SJCRH30 (cell line): ENCODE measurements around the gene THBD. TPM values are rescaled to one million over a fixed set of nuclear protein-coding genes. Genes with fewer than 3 reads are reported as not detected.

Experiments
- DNase-seq, 2 experiments: peaks; one replicate each; pipeline ENCODE4 v3.0.0-alpha.2; 2015 to 2020
- H3K27ac ChIP-seq: fragments of 250-450 bp; sonication (Bioruptor Pico); 2 replicates; pipeline ENCODE4 v1.5.1; 2020; ENCODE audit warnings: mild to moderate bottlenecking, moderate library complexity
- H3K27me3 ChIP-seq: fragments of 250-450 bp; sonication (Bioruptor Pico); 2 replicates; pipeline ENCODE4 v1.5.1; 2020; ENCODE audit warnings: mild to moderate bottlenecking, moderate library complexity
- H3K36me3 ChIP-seq: fragments of 250-450 bp; sonication (Bioruptor Pico); 2 replicates; pipeline ENCODE4 v1.5.1; 2020; ENCODE audit warnings: mild to moderate bottlenecking, moderate library complexity
- H3K4me1 ChIP-seq: fragments of 250-450 bp; sonication (Bioruptor Pico); 2 replicates; pipeline ENCODE4 v1.5.1; 2020; ENCODE audit warnings: mild to moderate bottlenecking, moderate library complexity
- H3K4me3 ChIP-seq: fragments of 250-450 bp; sonication (Bioruptor Pico); 2 replicates; pipeline ENCODE4 v1.5.1; 2020; ENCODE audit warnings: mild to moderate bottlenecking, moderate library complexity
- H3K9me3 ChIP-seq: fragments of 250-450 bp; sonication (Bioruptor Pico); replicated peaks from 2 replicates; pipeline ENCODE4 v1.5.1; 2020; ENCODE audit warnings: mild to moderate bottlenecking, moderate library complexity
- total RNA-seq: library from RNA; depleted of rRNA; stranded (reverse); fragments of >200 nt; shearing (Covaris generic); gene quantifications from 2 replicates; pipeline ENCODE4 v1.2.3, GENCODE V29; 2014

THBD gene
- total RNA-seq, 1 experiment from 2014 or later = not detected

- no peaks in the 10 kb centered on the region for H3K9me3 ChIP-seq
- H3K4me1 ChIP-seq = peaks cover 11% of the 10 kb centered on the region
- H3K27ac ChIP-seq = no peak overlapping the region
- no peaks in the 10 kb centered on the region for H3K27me3 ChIP-seq
- DNase-seq = no peak
- H3K36me3 ChIP-seq = no peaks in the 10 kb centered on the region
- H3K4me3 ChIP-seq = no peak overlapping the region
These were observed 25.8 kb downstream of the THBD start for GRCh38 chr20:23023621-23024177.

GRCh38 chr20:23022849-23023248, 26.6 kb downstream of the THBD start:
- Histone ChIP-seq H3K4me1 (peaks cover 11% of the 10 kb centered on the region), H3K4me3 (no peak overlapping the region), H3K27ac (no peak overlapping the region), H3K36me3 (no peaks in the 10 kb centered on the region), H3K27me3 (no peaks in the 10 kb centered on the region), H3K9me3 (no peaks in the 10 kb centered on the region)
- DNase-seq = peak in 1 of 2 experiments; percentile 16

GRCh38 chr20:23021951-23022350, 27.5 kb downstream of the THBD start:
- H3K27ac ChIP-seq = no peak overlapping the region
- H3K9me3 ChIP-seq = no peaks in the 10 kb centered on the region
- no peak for DNase-seq
- H3K36me3 ChIP-seq = no peaks in the 10 kb centered on the region
- no peak overlapping the region for H3K4me3 ChIP-seq
- no peaks in the 10 kb centered on the region for H3K27me3 ChIP-seq
- peaks cover 11% of the 10 kb centered on the region for H3K4me1 ChIP-seq

- peaks cover 11% of the 10 kb centered on the region for H3K4me1 ChIP-seq
- no peak overlapping the region for H3K4me3 ChIP-seq
- DNase-seq = peak; percentile 21 to 45
- no peaks in the 10 kb centered on the region for H3K27me3 ChIP-seq
- H3K27ac ChIP-seq = no peak overlapping the region
- no peaks in the 10 kb centered on the region for H3K9me3 ChIP-seq
- no peaks in the 10 kb centered on the region for H3K36me3 ChIP-seq
These were observed 27.9 kb downstream of the THBD start for GRCh38 chr20:23021541-23021940.

- Histone ChIP-seq H3K9me3 (no peaks in the 10 kb centered on the region), H3K36me3 (no peaks in the 10 kb centered on the region), H3K4me1 (peaks cover 11% of the 10 kb centered on the region), H3K27ac (no peak overlapping the region), H3K4me3 (no peak overlapping the region), H3K27me3 (no peaks in the 10 kb centered on the region)
- DNase-seq = no peak
These were observed 29.0 kb downstream of the THBD start for GRCh38 chr20:23020230-23021018.

GRCh38 chr20:23019403-23019802, 30.1 kb downstream of the THBD start:
- DNase-seq = peak; percentile 40 to 48
- Histone ChIP-seq H3K27ac (no peak overlapping the region), H3K36me3 (no peaks in the 10 kb centered on the region), H3K4me3 (no peak overlapping the region), H3K9me3 (no peaks in the 10 kb centered on the region), H3K4me1 (peaks cover 11% of the 10 kb centered on the region), H3K27me3 (no peaks in the 10 kb centered on the region)

GRCh38 chr20:23018941-23019340, 30.5 kb downstream of the THBD start:
- no peak for DNase-seq
- Histone ChIP-seq H3K4me1 (peaks cover 11% of the 10 kb centered on the region), H3K4me3 (no peak overlapping the region), H3K36me3 (no peaks in the 10 kb centered on the region), H3K27me3 (no peaks in the 10 kb centered on the region), H3K27ac (no peak overlapping the region), H3K9me3 (no peaks in the 10 kb centered on the region)

GRCh38 chr20:23018432-23018831, 31.0 kb downstream of the THBD start:
- no peak overlapping the region for H3K27ac ChIP-seq
- peaks cover 11% of the 10 kb centered on the region for H3K4me1 ChIP-seq
- no peak overlapping the region for H3K4me3 ChIP-seq
- no peak for DNase-seq
- no peaks in the 10 kb centered on the region for H3K36me3 ChIP-seq
- H3K27me3 ChIP-seq = no peaks in the 10 kb centered on the region
- no peaks in the 10 kb centered on the region for H3K9me3 ChIP-seq

GRCh38 chr20:23017516-23017915, 32.0 kb downstream of the THBD start:
- Histone ChIP-seq H3K4me1 (peaks cover 5% of the 10 kb centered on the region), H3K27me3 (no peaks in the 10 kb centered on the region), H3K9me3 (no peaks in the 10 kb centered on the region), H3K27ac (no peak overlapping the region), H3K36me3 (no peaks in the 10 kb centered on the region), H3K4me3 (no peak overlapping the region)
- DNase-seq = no peak

- no peak for DNase-seq
- H3K36me3 ChIP-seq = no peaks in the 10 kb centered on the region
- no peak overlapping the region for H3K4me3 ChIP-seq
- H3K9me3 ChIP-seq = no peaks in the 10 kb centered on the region
- no peaks in the 10 kb centered on the region for H3K27me3 ChIP-seq
- H3K27ac ChIP-seq = no peak overlapping the region
- no peaks in the 10 kb centered on the region for H3K4me1 ChIP-seq
These were observed 36.0 kb downstream of the THBD start for GRCh38 chr20:23013429-23013828.

- DNase-seq = peak in 1 of 2 experiments; percentile 25
- H3K27ac ChIP-seq = no peak overlapping the region
- no peaks in the 10 kb centered on the region for H3K36me3 ChIP-seq
- H3K27me3 ChIP-seq = no peaks in the 10 kb centered on the region
- H3K4me3 ChIP-seq = no peak overlapping the region
- H3K9me3 ChIP-seq = no peaks in the 10 kb centered on the region
- H3K4me1 ChIP-seq = no peaks in the 10 kb centered on the region
These were observed 38.3 kb downstream of the THBD start for GRCh38 chr20:23011008-23011721.

- DNase-seq = no peak
- Histone ChIP-seq H3K27me3 (no peaks in the 10 kb centered on the region), H3K4me1 (no peaks in the 10 kb centered on the region), H3K9me3 (no peaks in the 10 kb centered on the region), H3K27ac (no peak overlapping the region), H3K36me3 (no peaks in the 10 kb centered on the region), H3K4me3 (no peak overlapping the region)
These were observed 39.4 kb downstream of the THBD start for GRCh38 chr20:23010096-23010495.

- H3K4me3 ChIP-seq = no peak overlapping the region
- DNase-seq = no peak
These were observed 39.8 kb downstream of the THBD start for GRCh38 chr20:23009636-23010035.

GRCh38 chr20:23008667-23009066, 40.8 kb downstream of the THBD start:
- no peaks in the 10 kb centered on the region for H3K9me3 ChIP-seq
- no peaks in the 10 kb centered on the region for H3K36me3 ChIP-seq
- no peak for DNase-seq
- H3K27me3 ChIP-seq = no peaks in the 10 kb centered on the region
- no peak overlapping the region for H3K4me3 ChIP-seq
- H3K4me1 ChIP-seq = no peaks in the 10 kb centered on the region
- no peak overlapping the region for H3K27ac ChIP-seq

More at GRCh38 chr20:23009636-23010035, 39.8 kb downstream of the THBD start:
- Histone ChIP-seq H3K27ac (no peak overlapping the region), H3K4me1 (no peaks in the 10 kb centered on the region), H3K27me3 (no peaks in the 10 kb centered on the region), H3K9me3 (no peaks in the 10 kb centered on the region), H3K36me3 (no peaks in the 10 kb centered on the region)

GRCh38 chr20:23007886-23008655, 41.4 kb downstream of the THBD start:
- Histone ChIP-seq H3K4me1 (no peaks in the 10 kb centered on the region), H3K9me3 (no peaks in the 10 kb centered on the region), H3K4me3 (no peak overlapping the region), H3K27me3 (no peaks in the 10 kb centered on the region), H3K36me3 (no peaks in the 10 kb centered on the region), H3K27ac (no peak overlapping the region)
- DNase-seq = no peak
